ENCODE results near the gene RALGAPB. TPM values are rescaled to one million over a fixed set of nuclear protein-coding genes. Genes with fewer than 3 reads are reported as not detected.
A peak's percentile ranks its signal among the peaks of the same experiment; 100 is the strongest.

The RALGAPB gene
- total RNA-seq, 4 donors from 2014 or later = 22.7 to 67.0 (median 56.7) TPM

GRCh38 chr20:38447251-38447661 is 25.4 kb upstream of the RALGAPB start:
- Histone ChIP-seq H3K4me1 (peaks cover 9 to 19% (median 17%) of the 10 kb centered on the region in 4 donors), H3K27ac (peak overlapping the region; percentile 85 to 92 (median 88)), H3K4me3 (peak overlapping the region; percentile 72 to 94 (median 90)), H3K27me3 (no peaks in the 10 kb centered on the region), H3K9me3 (no peaks in the 10 kb centered on the region), H3K36me3 (peaks cover 0 to 9% (median 0%) of the 10 kb centered on the region in 4 donors)
- peak; percentile 9 for DNase-seq
- TF ChIP-seq, protein P1, sequence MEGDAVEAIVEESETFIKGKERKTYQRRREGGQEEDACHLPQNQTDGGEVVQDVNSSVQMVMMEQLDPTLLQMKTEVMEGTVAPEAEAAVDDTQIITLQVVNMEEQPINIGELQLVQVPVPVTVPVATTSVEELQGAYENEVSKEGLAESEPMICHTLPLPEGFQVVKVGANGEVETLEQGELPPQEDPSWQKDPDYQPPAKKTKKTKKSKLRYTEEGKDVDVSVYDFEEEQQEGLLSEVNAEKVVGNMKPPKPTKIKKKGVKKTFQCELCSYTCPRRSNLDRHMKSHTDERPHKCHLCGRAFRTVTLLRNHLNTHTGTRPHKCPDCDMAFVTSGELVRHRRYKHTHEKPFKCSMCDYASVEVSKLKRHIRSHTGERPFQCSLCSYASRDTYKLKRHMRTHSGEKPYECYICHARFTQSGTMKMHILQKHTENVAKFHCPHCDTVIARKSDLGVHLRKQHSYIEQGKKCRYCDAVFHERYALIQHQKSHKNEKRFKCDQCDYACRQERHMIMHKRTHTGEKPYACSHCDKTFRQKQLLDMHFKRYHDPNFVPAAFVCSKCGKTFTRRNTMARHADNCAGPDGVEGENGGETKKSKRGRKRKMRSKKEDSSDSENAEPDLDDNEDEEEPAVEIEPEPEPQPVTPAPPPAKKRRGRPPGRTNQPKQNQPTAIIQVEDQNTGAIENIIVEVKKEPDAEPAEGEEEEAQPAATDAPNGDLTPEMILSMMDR (IDR thresholded peaks at IDR 0.05) = no peak
- TF ChIP-seq POLR2A (IDR thresholded peaks at IDR 0.05) = no peak
- no peak for TF ChIP-seq POLR2AphosphoS5 (IDR thresholded peaks at IDR 0.05)
- no peak for TF ChIP-seq EP300 (IDR thresholded peaks at IDR 0.05; ENCODE audit: low read depth)
- intact Hi-C loops (cut with DNase I; ENCODE audit: low total_unique reads) (no loop called here), in situ Hi-C loops (cut with MboI; ENCODE audit: low pct_ligation_motif_present in 1 of 4, low pct_unique_long_range_greater_than_20kb in 1 of 4, low sequenced_read_pairs in 3 of 4) (no loop called here)
- WGBS, 2 donors (ENCODE audit: low coverage in 1 of 2) = 56% methylated on average over 12 of the region's 12 CpGs; no CpG with 5 or more reads in 1 of the 2 donors

GRCh38 chr20:38447931-38448675 is 24.5 kb upstream of the RALGAPB start:
- 74 to 79% methylated on average over 3 to 10 of the region's 10 CpGs for WGBS, 2 donors (ENCODE audit: low coverage in 1 of 2)
- H3K4me1 ChIP-seq = peaks cover 9 to 19% (median 17%) of the 10 kb centered on the region in 4 donors
- in situ Hi-C loops (cut with MboI; ENCODE audit: low pct_ligation_motif_present in 1 of 4, low pct_unique_long_range_greater_than_20kb in 1 of 4, low sequenced_read_pairs in 3 of 4) (no loop called here), intact Hi-C loops (cut with DNase I; ENCODE audit: low total_unique reads) (no loop called here)
- no peaks in the 10 kb centered on the region for H3K27me3 ChIP-seq
- no peak overlapping the region for H3K4me3 ChIP-seq
- H3K27ac ChIP-seq = peak overlapping the region in 2 of 4 donors; percentile 29 to 90
- DNase-seq = no peak
- no peak for TF ChIP-seq EP300 (IDR thresholded peaks at IDR 0.05; ENCODE audit: low read depth)
- TF ChIP-seq, protein P1 (IDR thresholded peaks at IDR 0.05) = peak in 1 of 5 experiments; percentile 37
- H3K36me3 ChIP-seq = peaks cover 0 to 9% (median 0%) of the 10 kb centered on the region in 4 donors
- no peaks in the 10 kb centered on the region for H3K9me3 ChIP-seq

- Histone ChIP-seq H3K4me3 (no peak overlapping the region), H3K27ac (no peak overlapping the region), H3K9me3 (no peaks in the 10 kb centered on the region), H3K36me3 (peaks cover 0 to 9% (median 0%) of the 10 kb centered on the region in 4 donors), H3K27me3 (no peaks in the 10 kb centered on the region), H3K4me1 (peaks cover 9 to 21% (median 18%) of the 10 kb centered on the region in 4 donors)
- WGBS, 2 donors (ENCODE audit: low coverage in 1 of 2) = 36 to 90% methylated on average over 1 to 3 of the region's 3 CpGs
- TF ChIP-seq, protein P1 (IDR thresholded peaks at IDR 0.05) = no peak
- TF ChIP-seq POLR2A (IDR thresholded peaks at IDR 0.05) (no peak), EP300 (IDR thresholded peaks at IDR 0.05; ENCODE audit: low read depth) (no peak), POLR2AphosphoS5 (IDR thresholded peaks at IDR 0.05) (no peak)
- in situ Hi-C loops (cut with MboI; ENCODE audit: low pct_ligation_motif_present in 1 of 4, low pct_unique_long_range_greater_than_20kb in 1 of 4, low sequenced_read_pairs in 3 of 4) (no loop called here), intact Hi-C loops (cut with DNase I; ENCODE audit: low total_unique reads) (no loop called here)
- DNase-seq = no peak
Observed at GRCh38 chr20:38449046-38449445, 23.6 kb upstream of the RALGAPB start.

DNA sequence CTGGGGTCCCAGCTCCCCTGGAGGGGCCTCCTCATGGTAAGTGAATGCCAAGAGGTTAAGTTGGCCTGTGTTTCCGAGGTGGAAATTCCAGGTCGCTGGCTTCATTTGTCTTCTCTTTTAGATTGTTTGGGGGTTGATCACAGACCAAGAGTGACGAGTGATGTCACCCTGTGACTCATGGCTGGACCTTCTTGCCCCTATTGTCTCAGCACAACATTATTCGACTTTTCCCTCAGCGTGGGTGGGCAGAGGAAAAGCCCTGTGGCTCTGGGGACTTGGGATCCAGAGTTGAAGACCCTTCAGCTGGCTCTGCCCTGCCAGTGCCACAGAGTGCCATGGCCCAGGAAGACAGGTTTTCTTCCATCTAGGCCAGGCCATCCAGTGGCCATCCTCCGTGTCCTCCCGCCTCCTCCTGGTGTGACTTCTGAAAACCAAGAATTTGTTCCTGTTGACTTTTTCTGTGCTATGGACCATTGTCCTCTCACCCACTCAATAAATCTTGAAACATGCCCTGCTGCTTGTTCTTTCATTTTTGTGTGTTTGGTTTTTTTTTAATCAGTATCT is 22.1 kb upstream of the RALGAPB start:
- DNase-seq = no peak
- peaks cover 0 to 9% (median 0%) of the 10 kb centered on the region in 4 donors for H3K36me3 ChIP-seq
- intact Hi-C loops (cut with DNase I; ENCODE audit: low total_unique reads) (no loop called here), in situ Hi-C loops (cut with MboI; ENCODE audit: low pct_ligation_motif_present in 1 of 4, low pct_unique_long_range_greater_than_20kb in 1 of 4, low sequenced_read_pairs in 3 of 4) (no loop called here)
- TF ChIP-seq, protein P1 (IDR thresholded peaks at IDR 0.05) = no peak
- no peaks in the 10 kb centered on the region for H3K9me3 ChIP-seq
- no peaks in the 10 kb centered on the region for H3K27me3 ChIP-seq
- H3K27ac ChIP-seq = no peak overlapping the region
- H3K4me1 ChIP-seq = peaks cover 9 to 23% (median 18%) of the 10 kb centered on the region in 4 donors
- no peak overlapping the region for H3K4me3 ChIP-seq
- 90% methylated on average over 7 of the region's 7 CpGs; no CpG with 5 or more reads in 1 of the 2 donors for WGBS, 2 donors (ENCODE audit: low coverage in 1 of 2)
